HG02970 (cell line): ENCODE results near the gene VPS26A.
"Not testable (repeated sequence)": the region's sequence is repeated elsewhere in the genome, so short reads cannot be mapped to it uniquely, and the experiment has no call there.

Experiments used
- ATAC-seq: cut with Tn5 transposase; IDR thresholded peaks from one replicate; pipeline ENCODE4 v1.9.1; 2021; ENCODE audit warnings: mild to moderate bottlenecking, moderate library complexity, moderate number of reproducible peaks; ENCODE audit not compliant: unreplicated experiment, low FRiP score

VPS26A gene

GRCh38 chr10:69168493-69168892 is 44.5 kb downstream of the VPS26A start:
- no peak for ATAC-seq

GRCh38 chr10:69172241-69172982 is 48.4 kb downstream of the VPS26A start:
- ATAC-seq: no peak

GRCh38 chr10:69175326-69175725 is 51.3 kb downstream of the VPS26A start:
- ATAC-seq: not testable (repeated sequence)

- ATAC-seq: no peak
Observed at GRCh38 chr10:69176823-69177222, 52.8 kb downstream of the VPS26A start.

GRCh38 chr10:69179089-69179742 is 55.2 kb downstream of the VPS26A start:
- peak; percentile 18 for ATAC-seq

- ATAC-seq: peak; percentile 86
Observed at GRCh38 chr10:69179743-69180524, 56.0 kb downstream of the VPS26A start, which contains the start of gene SUPV3L1. SUPV3L1 (plus strand) TSS chr10:69180234; CDS start chr10:69180292, 58 bp downstream.

GRCh38 chr10:69180525-69181204 is 56.7 kb downstream of the VPS26A start:
- no peak for ATAC-seq

- no peak for ATAC-seq
Observed at GRCh38 chr10:69181433-69181832, 57.5 kb downstream of the VPS26A start.

- ATAC-seq: no peak
Observed at GRCh38 chr10:69182005-69182404, 58.0 kb downstream of the VPS26A start.

- no peak for ATAC-seq
Observed at GRCh38 chr10:69186524-69186923, 62.5 kb downstream of the VPS26A start.

GRCh38 chr10:69201045-69201444 is 77.1 kb downstream of the VPS26A start:
- no peak for ATAC-seq

- ATAC-seq: no peak
Observed at GRCh38 chr10:69202332-69202731, 78.4 kb downstream of the VPS26A start.

- no peak for ATAC-seq
Observed at GRCh38 chr10:69208761-69209160, 84.8 kb downstream of the VPS26A start.

GRCh38 chr10:69209787-69210484 is 86.0 kb downstream of the VPS26A start:
- no peak for ATAC-seq

GRCh38 chr10:69211104-69211503 is 87.1 kb downstream of the VPS26A start:
- ATAC-seq: no peak

- no peak for ATAC-seq
Observed at GRCh38 chr10:69211524-69211923, 87.5 kb downstream of the VPS26A start.

- ATAC-seq: no peak
Observed at GRCh38 chr10:69213591-69214311, 89.8 kb downstream of the VPS26A start.

GRCh38 chr10:69214666-69215131 is 90.7 kb downstream of the VPS26A start:
- no peak for ATAC-seq
